Activated CD4-positive, alpha-beta T cell treated with anti-CD3 and anti-CD28 coated beads, Interleukin-2, amount 50 U/mL, for 48 hours (primary cell): Measurements from ENCODE around the gene POLR3H.
"Not testable (repeated sequence)": the region's sequence is repeated elsewhere in the genome, so short reads cannot be mapped to it uniquely, and the experiment has no call there.

Source experiments
- DNase-seq, 2 experiments: peaks; one replicate each; pipeline ENCODE4 v3.0.0-alpha.2; 2020

The POLR3H gene

DNA sequence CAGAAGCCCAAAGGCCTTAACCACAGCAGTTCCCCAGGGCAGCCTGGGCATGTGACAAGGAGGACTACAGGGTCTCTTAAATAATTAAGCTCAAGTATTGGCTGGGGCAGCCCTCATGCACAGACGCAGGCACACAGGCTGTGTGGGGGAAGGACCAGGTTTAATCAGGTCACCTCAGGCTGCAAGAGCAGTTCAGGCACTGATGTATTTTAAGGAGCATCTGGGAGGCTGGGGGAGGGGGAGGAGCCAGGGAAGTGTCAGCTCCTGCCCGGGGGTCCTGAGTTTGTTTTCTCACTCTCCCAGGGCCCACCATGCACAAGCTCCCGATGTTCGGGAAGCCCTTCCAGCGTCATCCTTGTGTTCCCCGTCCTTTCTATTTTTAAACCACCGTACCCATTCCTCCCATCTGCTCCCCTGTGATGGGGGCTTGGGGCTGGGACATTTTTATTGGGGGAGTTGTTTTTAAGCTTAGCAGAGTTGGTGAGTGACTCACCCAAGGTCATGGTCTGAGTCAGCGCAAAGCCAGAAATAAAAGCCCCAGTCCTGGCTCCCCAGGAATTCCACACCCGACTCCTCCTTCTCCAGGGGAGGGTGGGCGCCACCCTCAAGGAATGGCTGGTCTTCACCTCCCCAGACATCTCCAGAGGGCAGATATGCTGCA, 18.9 kb upstream of the POLR3H start:
- DNase-seq, result no peak

DNA sequence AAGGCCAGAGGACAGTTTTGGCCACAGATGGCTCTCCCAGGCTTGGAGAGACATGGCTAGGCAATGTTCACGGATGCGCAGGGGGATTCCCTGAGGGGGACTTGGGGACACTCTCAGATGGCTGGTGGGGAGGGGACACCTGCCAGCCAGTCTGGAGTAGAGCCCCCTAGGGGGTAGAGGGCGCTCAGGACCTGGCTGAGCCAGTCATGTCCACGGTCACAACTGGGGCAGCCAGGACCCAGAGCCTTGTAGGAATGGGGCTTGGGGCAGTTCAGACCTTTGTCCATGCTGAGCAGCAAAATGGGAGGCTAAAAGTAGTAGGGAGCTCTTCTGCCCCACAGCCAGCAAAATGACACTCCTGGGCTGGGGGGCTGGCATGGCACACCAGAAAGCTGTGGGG, 18.2 kb upstream of the POLR3H start:
- no peak for DNase-seq

DNA sequence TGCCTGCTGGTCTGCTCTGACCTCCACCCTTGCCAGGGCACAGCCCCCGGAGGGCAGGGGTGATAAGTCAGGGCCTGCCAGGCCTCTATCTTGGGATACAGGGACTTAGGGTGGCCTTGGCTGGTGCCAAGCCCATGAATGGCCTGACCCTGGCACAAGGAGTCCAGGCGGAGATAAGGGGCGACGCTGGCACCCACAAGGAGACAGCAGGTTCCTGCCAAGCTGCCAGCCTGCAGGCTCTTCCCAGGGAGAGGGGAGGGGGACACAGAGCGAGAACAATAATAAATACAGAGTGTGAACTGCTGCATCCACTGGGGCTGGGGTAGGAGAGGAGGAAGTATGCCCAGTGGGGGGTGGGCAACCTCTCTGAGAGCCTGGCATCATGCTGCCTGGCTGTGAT, 17.5 kb upstream of the POLR3H start:
- DNase-seq, result no peak

DNA sequence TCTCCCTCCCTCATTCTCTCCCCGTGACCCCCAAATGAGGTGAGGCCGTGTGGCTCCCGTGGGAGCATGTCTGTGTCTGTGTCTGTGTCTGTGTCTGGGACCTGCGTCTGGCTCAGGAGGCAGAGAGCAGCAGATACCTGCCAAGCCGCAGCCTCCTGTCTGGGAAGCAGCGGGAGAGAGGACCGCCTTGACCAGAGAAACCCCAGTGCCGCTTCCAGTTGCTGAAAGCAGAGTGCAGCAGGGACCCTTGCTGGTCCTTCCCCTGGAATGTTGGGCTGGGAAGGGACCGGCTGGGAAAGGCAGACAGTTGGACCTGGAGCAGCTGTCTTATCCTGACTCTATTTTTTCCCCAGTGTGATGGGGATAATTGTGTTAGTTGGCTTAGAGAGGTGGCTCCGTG, 17.1 kb upstream of the POLR3H start:
- DNase-seq, result no peak

DNA sequence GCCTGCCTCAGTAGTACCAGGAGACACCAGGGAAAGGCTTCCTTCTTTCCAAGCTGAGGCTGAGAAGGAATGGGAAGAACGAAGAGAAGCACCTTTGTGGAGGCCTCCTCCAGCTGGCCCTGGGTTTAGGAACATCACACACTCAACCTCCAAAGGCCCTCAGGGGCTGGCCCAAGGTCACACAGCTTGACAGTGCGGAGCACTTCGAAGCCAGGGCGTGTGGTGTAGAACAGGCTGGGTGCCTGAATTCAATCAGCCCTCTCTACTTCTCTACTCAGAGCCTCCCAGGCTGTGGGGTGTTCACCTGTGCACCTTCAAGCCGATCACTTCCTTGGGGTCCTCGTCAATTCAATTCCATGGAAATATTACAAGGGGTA, 15.8 kb upstream of the POLR3H start:
- no peak for DNase-seq

DNA sequence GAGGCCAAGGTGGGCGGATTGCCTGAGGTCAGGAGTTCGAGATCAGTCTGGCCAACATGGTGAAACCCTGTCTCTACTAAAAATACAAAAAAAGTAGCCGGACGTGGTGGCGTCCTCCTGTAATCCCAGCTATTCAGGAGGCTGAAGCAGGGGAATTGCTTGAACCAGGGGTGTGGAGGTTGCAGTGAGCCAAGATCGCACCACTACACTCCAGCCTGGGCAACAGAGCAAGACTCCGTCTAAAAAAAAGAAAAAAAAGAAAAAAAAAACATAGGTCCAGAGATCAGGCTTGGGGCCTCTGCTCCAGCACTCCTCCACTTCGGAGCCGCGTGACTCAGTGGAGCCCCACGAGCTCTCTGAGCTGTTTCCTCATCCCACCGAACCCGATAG, 14.0 kb upstream of the POLR3H start:
- not testable (repeated sequence) for DNase-seq

DNA sequence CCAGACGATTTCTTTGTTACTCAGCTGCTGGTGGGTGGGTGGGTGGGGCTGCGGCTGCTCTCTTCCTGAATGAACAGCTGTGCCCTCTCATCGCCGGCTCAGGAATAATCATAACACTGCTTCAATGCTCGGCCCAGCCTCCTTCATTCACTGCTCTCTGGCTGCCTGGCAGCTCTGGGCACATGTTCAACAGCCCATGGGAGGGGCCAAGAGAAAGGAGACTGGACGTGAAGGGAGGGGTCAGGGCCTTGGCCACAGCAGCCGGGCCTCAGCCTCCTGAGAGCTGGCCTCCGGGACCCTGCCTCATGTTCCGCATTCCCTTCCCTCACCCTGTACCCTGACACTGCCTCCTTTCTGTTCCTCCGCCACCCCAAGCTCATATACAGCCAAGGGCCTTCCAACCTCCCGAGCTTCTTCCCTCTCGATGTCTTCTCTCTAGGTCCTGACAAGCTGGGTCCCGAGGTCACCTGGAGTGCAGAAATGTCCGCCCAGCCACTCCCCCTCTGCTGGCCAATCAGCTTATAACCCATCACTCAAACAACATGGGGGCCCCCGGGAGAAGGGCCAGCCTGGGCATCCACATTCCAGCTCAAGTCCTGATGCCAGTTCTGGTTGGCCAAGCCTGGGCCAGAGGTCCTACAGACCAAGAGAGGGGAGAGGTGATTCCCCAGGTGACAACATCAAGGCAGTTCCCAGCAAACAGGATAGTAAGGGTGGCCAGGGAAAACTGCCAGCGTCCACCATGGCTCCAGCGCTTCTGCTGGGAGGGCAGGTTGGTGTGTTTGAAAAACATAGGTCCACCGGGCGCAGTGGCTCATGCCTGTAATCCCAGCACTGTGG, 13.4 kb upstream of the POLR3H start:
- DNase-seq, result peak in 1 of 2 experiments; percentile 20

DNA sequence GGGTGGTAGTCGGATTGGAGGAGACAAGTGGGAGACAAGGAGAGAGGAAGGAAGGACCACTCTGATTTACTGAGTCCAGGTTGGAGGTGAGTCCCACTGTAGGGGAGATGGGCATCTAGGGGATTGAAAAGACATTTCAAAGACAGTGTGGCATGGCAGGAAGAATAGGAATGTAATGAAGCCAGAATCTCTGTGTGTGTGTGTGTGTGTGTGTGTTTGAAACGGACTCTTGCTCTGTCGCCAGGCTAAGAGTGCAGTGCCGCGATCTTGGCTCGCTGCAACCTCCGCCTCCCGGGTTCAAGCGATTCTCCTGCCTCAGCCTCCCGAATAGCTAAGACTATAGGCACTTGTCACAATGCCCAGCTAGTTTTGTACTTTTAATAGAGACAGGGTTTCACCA, 12.3 kb upstream of the POLR3H start:
- no peak for DNase-seq

DNA sequence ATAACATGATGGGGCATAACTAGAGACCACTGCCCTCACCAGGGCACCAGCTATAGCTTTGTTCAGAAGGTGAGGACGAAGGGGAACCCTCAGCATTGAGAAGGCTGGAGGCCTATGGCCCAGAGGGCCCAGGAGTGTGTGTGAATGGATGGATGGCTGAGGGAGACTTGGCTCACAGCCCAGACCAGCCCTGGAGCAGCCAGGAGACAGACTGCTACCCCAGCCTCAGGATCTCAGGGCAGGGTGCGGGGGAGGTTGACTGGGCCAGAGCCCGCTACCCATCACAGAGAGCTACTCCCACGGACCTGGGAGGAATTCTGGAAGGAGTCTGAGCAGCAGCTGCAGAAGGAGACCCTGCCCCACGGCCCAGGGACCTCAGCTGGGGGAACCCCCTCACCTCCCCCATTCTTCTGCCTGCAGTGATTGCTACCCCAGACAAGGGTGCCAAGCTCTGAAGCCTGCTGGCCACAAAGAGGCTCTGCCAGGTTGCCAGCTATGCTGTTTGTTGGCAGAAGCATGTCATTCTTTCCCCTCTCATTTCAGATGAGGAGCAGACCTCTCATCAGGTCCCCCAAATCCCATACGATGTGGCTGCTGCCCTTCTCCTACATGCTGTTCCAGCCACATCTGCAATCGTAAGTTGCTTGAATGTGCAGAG, 11.2 kb upstream of the POLR3H start:
- no peak for DNase-seq

DNA sequence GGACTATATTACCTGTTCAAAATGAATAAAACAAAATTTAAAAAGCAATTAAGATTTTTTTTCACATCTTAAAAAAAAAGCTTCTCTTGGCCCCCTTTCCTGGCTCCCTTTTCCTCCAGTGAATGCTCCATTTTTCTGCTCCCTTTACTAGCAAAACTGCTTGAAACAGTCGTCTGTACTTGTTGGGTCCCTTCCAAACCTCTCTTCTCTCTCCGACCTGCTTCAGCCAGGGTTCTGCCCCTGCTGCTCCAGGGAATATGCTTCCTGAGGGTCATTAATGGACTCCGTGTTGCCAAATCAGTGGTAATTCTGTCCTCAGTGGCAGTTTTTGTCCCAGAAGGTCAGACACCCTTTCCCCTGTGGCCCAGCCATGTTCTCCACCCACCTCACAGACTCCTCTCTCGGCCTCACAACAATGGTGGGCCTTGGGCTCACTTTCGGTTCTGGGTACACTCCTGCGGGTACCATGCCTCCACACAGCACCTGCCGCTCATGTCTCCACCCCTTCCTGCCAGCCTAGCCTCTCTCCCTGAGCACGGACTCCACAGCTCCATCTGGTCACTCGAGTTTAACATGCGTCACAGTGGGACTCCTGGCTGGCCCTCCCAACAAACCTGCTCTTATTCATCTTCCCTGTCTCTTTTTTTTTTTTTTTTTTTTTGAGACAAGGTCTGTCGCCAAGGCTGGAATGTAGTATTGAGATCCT, 7.8 kb upstream of the POLR3H start:
- no peak for DNase-seq

DNA sequence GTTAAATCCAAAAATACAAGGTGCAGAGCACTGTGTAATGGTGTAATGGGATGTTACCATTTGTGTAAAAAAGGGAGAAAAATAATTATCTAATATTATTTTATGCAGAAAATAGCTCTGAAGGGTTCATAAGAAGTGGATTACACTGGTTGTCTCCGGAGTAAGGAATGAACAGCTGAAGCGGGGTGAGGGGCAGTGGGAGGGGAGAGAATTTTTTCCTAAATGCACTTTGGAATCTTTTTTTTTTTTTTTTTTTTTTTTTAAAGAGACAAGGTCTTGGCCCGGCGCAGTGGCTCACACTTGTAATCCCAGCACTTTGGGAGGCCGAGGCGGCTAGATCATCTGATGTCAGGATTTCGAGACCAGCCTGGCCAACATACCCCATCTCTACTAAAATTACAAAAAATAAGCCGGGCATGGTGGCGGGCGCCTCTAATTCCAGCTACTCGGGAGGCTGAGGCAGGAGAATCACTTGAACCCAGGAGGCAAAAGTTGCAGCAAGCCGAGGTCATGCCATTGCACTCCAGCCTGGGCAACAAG, 6.8 kb upstream of the POLR3H start:
- DNase-seq, result no peak

DNA sequence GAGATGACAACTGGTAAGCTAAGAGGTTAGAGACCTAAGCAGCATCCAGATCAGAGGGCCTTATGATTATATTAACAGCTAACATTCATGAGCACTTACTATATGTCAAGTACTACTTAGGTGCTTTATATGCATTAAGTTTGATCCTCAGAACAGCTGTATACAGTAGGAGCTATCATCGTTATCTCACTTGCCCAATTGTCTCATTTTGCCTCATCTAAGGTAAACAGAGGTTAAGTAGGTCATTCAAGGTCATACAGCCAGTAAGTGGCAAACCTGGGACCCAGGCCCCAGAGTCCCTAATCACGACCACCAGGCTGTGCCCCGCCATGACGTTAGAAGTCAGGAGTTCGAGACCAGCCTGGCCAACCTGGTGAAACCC, 4.6 kb upstream of the POLR3H start:
- no peak for DNase-seq

DNA sequence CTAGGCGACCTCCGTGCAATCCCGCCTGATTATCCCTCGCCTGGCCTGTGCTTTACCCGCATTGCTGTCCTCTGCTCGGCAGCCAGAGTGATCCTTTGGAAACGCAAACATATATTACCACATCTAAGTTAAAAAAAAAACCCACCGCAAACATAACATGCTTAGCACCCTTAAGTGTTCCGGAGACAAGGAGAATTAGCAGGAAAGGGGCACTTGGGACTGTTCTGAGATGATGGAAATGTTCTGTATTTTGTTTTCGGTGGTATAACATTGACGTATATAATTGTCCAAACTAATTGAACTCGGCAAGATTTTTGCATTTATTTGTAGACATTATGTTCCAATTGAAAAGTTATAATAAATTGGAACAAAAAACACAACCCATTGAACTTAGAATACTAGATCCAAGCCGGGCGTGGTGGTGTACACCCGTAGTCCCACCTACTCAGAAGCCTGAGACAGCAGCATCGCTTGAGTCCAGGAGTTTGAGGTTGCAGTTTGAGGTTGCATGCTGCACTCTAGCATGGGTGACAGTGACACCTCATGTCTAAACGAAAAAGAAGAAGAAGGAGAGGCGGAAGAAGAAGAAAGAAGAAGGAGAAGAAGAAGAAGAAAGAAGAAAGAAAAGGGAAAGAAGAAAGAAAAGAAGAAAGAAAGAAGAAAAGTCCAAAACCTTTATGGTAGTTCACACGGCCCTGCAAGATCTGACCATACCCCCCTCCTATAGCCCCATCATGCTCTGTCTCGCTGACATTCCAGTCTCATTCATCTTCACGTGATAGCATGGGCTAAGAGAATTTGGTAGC, 604 bp upstream of the POLR3H start:
- DNase-seq, result no peak

DNA sequence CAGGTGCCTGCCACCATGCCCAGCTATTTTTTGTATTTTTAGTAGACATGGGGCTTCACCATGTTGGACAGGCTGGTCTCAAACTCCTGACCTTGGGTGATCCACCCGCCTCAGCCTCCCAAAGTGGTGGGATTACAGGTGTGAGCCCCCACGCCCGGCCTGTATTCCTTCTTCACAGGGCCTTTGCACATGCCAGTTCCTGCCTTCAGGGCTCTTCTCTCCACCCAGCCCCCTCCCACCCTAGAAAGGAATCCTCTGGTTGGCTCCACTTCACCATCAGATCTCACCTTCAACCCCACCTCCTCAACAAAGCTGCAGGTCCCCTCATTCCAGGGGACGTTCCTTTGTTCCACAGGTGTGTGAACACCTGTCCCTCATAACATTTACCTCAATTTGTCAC, 2.0 kb downstream of the POLR3H start:
- DNase-seq, result no peak

DNA sequence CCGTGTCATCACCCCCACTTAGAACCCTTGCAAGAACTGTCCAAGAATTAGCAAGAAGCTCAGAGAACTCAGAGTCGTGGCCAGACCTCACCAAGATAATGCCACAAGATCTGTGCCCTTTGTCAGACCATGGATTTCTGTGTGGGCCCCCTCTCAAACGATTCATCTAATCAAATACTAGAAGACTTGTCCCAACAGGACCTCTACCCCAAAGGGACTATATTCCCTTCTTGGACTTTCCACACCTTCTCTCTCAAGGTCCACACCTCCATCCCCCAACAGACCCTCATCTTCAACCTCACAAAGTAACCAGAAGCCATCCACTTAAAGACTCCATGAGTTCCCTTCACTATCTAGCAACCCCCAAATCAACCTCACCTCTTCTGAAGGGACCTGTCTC, 2.8 kb downstream of the POLR3H start:
- no peak for DNase-seq

DNA sequence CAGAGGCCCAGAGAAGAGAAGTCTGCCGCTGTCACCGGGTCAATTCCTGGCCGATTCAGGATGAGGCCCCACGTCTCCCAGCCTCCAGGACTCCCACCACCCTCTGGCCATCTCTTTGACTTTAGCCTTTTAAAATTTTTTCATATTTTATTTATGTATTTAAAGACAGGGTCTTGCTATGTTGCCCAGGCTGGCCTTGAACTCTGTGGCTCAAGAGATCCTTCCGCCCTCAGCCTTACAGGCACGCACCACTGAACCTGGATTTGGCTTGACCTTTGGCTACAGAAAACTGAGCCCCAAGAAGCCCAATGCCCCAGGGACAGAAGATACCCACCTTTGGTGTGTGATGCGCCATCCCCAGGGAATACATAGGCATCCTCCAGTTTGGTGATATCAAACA, 3.9 kb downstream of the POLR3H start:
- DNase-seq, result no peak

DNA sequence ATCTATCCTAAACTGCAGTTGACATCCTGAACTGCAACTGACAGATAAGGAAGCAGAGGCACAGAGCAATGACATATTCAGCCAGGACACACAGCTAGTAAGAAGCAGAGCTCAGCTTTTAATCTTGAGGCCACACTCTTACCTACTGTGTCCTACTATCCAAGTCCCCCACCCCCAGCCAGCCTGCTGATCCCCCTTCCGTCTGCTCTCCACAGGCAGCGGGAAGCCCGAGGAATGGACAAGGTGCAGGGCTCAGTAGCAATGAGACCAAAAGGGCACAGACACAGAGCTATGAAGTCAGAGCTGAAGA, 4.3 kb downstream of the POLR3H start:
- no peak for DNase-seq

DNA sequence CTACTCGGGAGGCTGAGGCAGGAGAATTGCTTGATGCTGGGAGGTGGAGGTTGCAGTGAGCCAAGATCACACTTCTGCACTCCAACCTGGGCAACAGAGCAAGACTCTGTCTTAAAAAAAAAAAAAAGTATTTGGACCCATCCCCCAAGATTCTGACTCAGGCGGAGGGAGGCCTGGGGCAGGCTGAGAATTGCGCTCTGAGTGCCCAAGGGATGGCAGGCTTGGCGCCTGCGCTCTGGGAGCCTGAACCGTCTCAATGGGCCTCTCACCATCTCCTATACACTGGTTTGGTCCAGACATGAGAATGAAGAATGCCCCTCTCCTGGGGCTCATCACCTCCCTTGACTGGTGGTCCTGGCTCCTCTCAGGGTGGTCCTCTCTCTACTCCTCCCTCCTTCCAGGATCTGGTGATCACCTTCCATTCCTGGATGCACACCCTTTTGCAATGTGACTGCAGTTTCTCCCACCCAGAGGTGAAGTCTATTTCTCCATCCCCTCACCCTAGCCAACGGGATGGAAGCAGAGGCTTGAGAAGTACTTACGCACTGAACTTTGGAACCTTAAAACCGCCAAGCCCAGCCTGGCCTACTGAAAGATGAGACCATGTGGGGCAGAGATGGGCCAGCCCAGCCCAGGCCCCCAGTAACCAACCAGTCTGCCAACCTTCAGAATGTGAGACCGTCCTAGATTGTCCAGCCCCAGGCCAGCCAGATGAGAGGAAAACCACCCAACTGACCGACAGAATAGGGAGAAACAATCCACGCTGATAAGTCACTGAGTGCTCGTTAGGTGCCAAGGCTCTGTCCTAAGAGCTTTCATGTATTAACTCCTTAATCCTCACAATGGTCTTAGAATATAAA, 4.9 kb downstream of the POLR3H start:
- DNase-seq, result no peak

DNA sequence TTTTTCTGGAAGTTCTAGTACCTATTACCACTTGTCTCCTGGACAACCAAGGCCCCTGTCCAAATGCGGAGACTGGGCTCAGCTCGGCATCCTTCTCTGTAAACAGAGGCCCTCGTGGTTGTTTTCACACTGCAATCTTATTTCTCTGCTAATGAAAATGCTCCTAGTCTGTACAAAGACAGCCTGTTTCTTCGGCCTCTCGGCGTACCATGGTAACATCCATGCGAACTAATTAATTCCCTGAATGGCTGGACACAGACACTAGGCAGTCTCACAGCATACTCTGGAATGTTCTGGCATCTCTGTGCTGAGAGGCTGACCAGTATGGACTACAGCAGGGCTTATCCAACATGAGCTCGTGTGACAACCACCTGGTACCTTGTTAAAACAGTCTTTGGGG, 5.7 kb downstream of the POLR3H start:
- DNase-seq, result no peak

DNA sequence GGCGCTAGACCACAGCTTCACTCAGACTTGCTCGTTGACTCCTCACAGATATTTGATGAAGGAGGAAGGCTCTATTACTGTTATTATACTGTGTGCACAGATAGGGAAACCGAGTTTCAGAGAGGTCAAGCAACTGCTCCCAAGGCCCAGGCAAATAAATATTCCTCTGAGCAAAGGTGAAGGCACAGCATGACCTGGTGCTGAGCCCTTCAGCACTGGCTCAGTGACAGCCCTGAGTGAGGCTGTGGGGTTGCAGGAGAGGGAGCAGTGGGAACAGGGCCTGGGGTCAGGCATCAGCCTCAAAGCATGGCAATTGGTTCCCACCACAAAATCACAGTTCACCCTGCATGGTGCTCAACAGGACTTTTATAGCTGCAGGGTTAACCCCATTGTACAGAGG, 7.1 kb downstream of the POLR3H start:
- DNase-seq, result no peak

DNA sequence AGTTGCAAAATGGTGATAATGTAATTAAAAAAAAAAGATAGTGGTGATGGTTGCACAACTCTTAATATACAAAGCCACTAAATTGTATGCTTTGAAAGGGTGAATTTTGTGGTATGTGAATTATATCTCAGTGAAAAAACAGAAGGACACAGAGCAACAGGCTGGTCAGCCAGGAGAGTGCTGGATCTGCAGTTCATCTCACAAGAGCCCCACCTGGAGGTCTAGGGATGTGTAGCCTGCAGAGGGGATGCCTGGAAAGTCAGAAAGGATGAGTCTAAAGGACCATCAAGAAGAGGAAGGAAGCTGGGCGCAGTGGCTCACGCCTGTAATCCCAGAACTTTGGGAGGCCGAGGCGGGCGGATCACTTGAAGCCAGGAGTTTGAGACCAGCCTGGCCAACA, 9.0 kb downstream of the POLR3H start:
- no peak for DNase-seq

DNA sequence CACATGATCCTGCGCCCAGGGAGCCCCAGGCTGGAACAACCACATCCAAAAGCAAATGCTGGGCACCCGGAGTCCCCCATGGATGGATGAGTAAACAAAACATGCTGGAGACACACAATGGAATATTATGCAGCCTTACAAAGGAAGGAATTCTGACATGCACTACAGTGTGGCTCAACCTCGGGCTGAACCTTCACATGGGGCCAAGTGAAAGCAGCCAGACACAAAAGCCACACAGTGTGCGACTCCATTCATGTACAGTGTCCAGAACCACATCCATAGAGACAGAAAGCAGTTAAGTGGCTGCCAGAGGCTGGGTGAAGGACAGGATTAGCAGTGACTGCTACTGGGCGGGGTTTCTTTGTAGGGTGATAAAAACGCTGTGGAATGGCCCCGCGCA, 10.1 kb downstream of the POLR3H start:
- no peak for DNase-seq
